GM12892 (cell line): ENCODE results near the gene LPAR6.

Experiments
- POLR2A ChIP-seq: IDR thresholded peaks from 2 replicates; pipeline ENCODE4 v1.6.1; 2011; ENCODE audit warnings: low read depth, low read length, control low read depth
- POLR2AphosphoS5 ChIP-seq: IDR thresholded peaks from 2 replicates; pipeline ENCODE4 v1.6.1; 2011; ENCODE audit warnings: low read depth, low read length, control low read depth

DNA sequence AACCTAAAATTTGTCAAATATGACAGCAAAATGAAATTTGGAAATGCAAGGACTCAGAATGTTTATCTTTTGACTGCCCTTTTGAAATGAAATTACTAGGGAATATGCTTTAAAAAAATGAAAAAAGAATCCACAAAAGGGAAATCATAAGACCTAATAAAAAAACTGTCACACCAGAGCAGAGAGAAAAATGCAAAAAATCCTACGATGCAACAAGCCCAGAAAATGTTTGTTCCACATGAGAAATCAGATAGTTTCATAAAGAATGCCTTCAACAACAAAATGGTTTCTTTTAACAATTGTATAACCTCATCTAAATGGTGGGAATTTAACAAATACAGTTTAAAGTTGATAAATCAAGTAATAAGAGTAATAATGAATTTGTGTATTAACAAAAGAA is 8.0 kb downstream of the LPAR6 start:
- TF ChIP-seq POLR2A (no peak), POLR2AphosphoS5 (no peak)
